Subcutaneous abdominal adipose tissue (tissue), 5 donors: ENCODE data around the gene CPEB4.

Source experiments
- H3K27ac ChIP-seq: one replicate; pipeline ENCODE4 v1.7.0; 2013; ENCODE audit warnings: low read depth, mild to moderate bottlenecking, inconsistent platforms, low read length, moderate library complexity
- H3K27me3 ChIP-seq, 5 donors: one replicate each; pipeline ENCODE4 v1.7.0; 2013; ENCODE audit warnings: low read length in 5 of 5, inconsistent platforms in 1 of 5; ENCODE audit not compliant: control insufficient read depth in 5 of 5, insufficient read depth in 4 of 5
- H3K36me3 ChIP-seq, 5 donors: one replicate each; pipeline ENCODE4 v1.7.0; 2013; ENCODE audit warnings: low read length in 5 of 5; ENCODE audit not compliant: control insufficient read depth in 5 of 5, insufficient read depth in 5 of 5
- H3K4me1 ChIP-seq, 5 donors: one replicate each; pipeline ENCODE4 v1.7.0; 2013; ENCODE audit warnings: low read length in 5 of 5, mild to moderate bottlenecking in 3 of 5, moderate library complexity in 1 of 5; ENCODE audit not compliant: control insufficient read depth in 5 of 5, insufficient read depth in 5 of 5
- H3K4me3 ChIP-seq, 5 donors: one replicate each; pipeline ENCODE4 v1.7.0; 2013; ENCODE audit warnings: low read length in 5 of 5, low read depth in 1 of 5
- H3K9ac ChIP-seq, 5 donors: one replicate each; pipeline ENCODE4 v1.7.0; 2013; ENCODE audit warnings: low read length in 5 of 5, mild to moderate bottlenecking in 4 of 5, moderate library complexity in 3 of 5
- H3K9me3 ChIP-seq, 5 donors: one replicate each; pipeline ENCODE4 v1.7.0; 2013; ENCODE audit warnings: low read length in 5 of 5; ENCODE audit not compliant: control insufficient read depth in 5 of 5
- donor health status: healthy.
- donor health status: healthy.
- donor health status: healthy.
- donor health status: healthy.
- donor health status: healthy.

Gene CPEB4

GRCh38 chr5:173850659-173851058 is 37.5 kb upstream of the CPEB4 start:
- Histone ChIP-seq H3K36me3 (no peaks in the 10 kb centered on the region), H3K4me3 (no peak overlapping the region), H3K9me3 (peaks cover 2 to 13% (median 9%) of the 10 kb centered on the region in 5 donors), H3K4me1 (peaks cover 0 to 5% (median 0%) of the 10 kb centered on the region in 5 donors), H3K9ac (no peak overlapping the region), H3K27me3 (no peaks in the 10 kb centered on the region), H3K27ac (no peak overlapping the region)

GRCh38 chr5:173851595-173852243 is 36.4 kb upstream of the CPEB4 start:
- no peak overlapping the region for H3K27ac ChIP-seq

GRCh38 chr5:173852790-173853359 is 35.3 kb upstream of the CPEB4 start:
- no peak overlapping the region for H3K27ac ChIP-seq
- H3K9me3 ChIP-seq: peaks cover 2 to 13% (median 9%) of the 10 kb centered on the region in 5 donors
- H3K4me1 ChIP-seq: peaks cover 0 to 5% (median 0%) of the 10 kb centered on the region in 5 donors
- H3K27me3 ChIP-seq: no peaks in the 10 kb centered on the region
- no peak overlapping the region for H3K4me3 ChIP-seq
- H3K36me3 ChIP-seq: no peaks in the 10 kb centered on the region
- H3K9ac ChIP-seq: no peak overlapping the region

More at GRCh38 chr5:173851595-173852243, 36.4 kb upstream of the CPEB4 start:
- Histone ChIP-seq H3K27me3 (no peaks in the 10 kb centered on the region), H3K36me3 (no peaks in the 10 kb centered on the region), H3K9ac (no peak overlapping the region), H3K4me3 (no peak overlapping the region), H3K4me1 (peaks cover 0 to 5% (median 0%) of the 10 kb centered on the region in 5 donors), H3K9me3 (peaks cover 2 to 13% (median 9%) of the 10 kb centered on the region in 5 donors)

- Histone ChIP-seq H3K9ac (no peak overlapping the region), H3K27ac (no peak overlapping the region), H3K4me3 (no peak overlapping the region), H3K27me3 (no peaks in the 10 kb centered on the region), H3K4me1 (peaks cover 0 to 5% (median 0%) of the 10 kb centered on the region in 5 donors), H3K9me3 (peaks cover 2 to 8% (median 8%) of the 10 kb centered on the region in 5 donors), H3K36me3 (no peaks in the 10 kb centered on the region)
These were observed 34.6 kb upstream of the CPEB4 start for GRCh38 chr5:173853370-173854131.

GRCh38 chr5:173855162-173855994 is 32.8 kb upstream of the CPEB4 start:
- Histone ChIP-seq H3K4me3 (no peak overlapping the region), H3K36me3 (no peaks in the 10 kb centered on the region), H3K9me3 (no peaks in the 10 kb centered on the region), H3K9ac (no peak overlapping the region), H3K27ac (no peak overlapping the region), H3K27me3 (no peaks in the 10 kb centered on the region), H3K4me1 (peaks cover 0 to 5% (median 0%) of the 10 kb centered on the region in 5 donors)

- peaks cover 0 to 5% (median 0%) of the 10 kb centered on the region in 5 donors for H3K4me1 ChIP-seq
- H3K4me3 ChIP-seq: no peak overlapping the region
- no peak overlapping the region for H3K9ac ChIP-seq
- no peaks in the 10 kb centered on the region for H3K36me3 ChIP-seq
- H3K27me3 ChIP-seq: no peaks in the 10 kb centered on the region
- no peak overlapping the region for H3K27ac ChIP-seq
- H3K9me3 ChIP-seq: no peaks in the 10 kb centered on the region
These were observed 32.0 kb upstream of the CPEB4 start for GRCh38 chr5:173855995-173856656.

GRCh38 chr5:173857234-173857633 is 30.9 kb upstream of the CPEB4 start:
- no peaks in the 10 kb centered on the region for H3K9me3 ChIP-seq
- H3K27me3 ChIP-seq: no peaks in the 10 kb centered on the region
- no peak overlapping the region for H3K9ac ChIP-seq
- H3K36me3 ChIP-seq: no peaks in the 10 kb centered on the region
- no peak overlapping the region for H3K4me3 ChIP-seq
- no peak overlapping the region for H3K27ac ChIP-seq
- H3K4me1 ChIP-seq: no peaks in the 10 kb centered on the region

GRCh38 chr5:173858021-173858669 is 30.0 kb upstream of the CPEB4 start:
- Histone ChIP-seq H3K27me3 (no peaks in the 10 kb centered on the region), H3K9me3 (no peaks in the 10 kb centered on the region), H3K36me3 (no peaks in the 10 kb centered on the region), H3K4me1 (no peaks in the 10 kb centered on the region), H3K9ac (no peak overlapping the region), H3K4me3 (no peak overlapping the region), H3K27ac (no peak overlapping the region)
